Measurements from ENCODE around the gene MED16. TPM values are rescaled to one million over a fixed set of nuclear protein-coding genes. Genes with fewer than 3 reads are reported as not detected.

The MED16 gene
- total RNA-seq, 1 experiment from 2014 or later = 22.4 TPM

DNA sequence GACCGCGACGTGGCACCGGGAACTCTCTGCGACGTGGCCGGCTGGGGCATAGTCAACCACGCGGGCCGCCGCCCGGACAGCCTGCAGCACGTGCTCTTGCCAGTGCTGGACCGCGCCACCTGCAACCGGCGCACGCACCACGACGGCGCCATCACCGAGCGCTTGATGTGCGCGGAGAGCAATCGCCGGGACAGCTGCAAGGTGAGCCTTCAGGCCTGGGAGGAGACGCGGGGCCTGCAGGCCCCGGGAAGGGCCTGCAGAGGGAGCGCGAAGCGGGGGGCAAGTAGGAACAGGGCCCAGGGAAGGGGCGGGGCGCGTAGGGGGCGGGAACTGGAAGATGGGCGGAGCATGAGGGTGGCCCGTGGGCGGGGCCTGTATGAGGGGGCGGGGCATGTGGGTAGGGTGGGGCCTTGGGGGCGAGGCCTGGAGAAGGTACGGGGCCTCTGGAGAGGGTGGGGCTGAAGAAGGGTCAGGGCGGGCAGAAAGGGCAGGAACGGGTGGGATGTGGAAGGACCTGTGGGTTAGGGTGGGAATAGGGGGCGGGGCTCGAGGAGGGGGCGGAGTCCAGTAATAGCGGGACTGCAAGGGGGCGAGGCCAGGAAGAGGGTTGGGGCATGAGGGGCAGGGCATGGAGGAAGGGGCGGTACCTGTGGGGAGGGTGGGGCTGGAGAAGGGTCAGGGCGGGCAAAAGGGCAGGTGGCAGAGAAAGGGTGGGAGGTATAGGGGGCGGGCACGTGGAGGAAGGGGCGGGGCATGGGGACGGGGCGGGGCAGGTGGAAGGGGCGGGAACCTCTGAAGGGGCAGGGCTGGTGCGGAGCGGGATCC is 31.0 kb downstream of the MED16 start:
- peaks cover 16% of the 10 kb centered on the region for H3K36me3 Mint-ChIP-seq (ENCODE audit: insufficient read depth, unreplicated experiment)
- no TSS peak for BruUV-seq (replicated peaks)
- TF ChIP-seq, protein P1, sequence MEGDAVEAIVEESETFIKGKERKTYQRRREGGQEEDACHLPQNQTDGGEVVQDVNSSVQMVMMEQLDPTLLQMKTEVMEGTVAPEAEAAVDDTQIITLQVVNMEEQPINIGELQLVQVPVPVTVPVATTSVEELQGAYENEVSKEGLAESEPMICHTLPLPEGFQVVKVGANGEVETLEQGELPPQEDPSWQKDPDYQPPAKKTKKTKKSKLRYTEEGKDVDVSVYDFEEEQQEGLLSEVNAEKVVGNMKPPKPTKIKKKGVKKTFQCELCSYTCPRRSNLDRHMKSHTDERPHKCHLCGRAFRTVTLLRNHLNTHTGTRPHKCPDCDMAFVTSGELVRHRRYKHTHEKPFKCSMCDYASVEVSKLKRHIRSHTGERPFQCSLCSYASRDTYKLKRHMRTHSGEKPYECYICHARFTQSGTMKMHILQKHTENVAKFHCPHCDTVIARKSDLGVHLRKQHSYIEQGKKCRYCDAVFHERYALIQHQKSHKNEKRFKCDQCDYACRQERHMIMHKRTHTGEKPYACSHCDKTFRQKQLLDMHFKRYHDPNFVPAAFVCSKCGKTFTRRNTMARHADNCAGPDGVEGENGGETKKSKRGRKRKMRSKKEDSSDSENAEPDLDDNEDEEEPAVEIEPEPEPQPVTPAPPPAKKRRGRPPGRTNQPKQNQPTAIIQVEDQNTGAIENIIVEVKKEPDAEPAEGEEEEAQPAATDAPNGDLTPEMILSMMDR (IDR thresholded peaks at IDR 0.05; ENCODE audit: unreplicated experiment) = no peak
- H3K4me1 Mint-ChIP-seq (ENCODE audit: low read depth, unreplicated experiment) = no peaks in the 10 kb centered on the region
- no peak overlapping the region for H3K27ac Mint-ChIP-seq (ENCODE audit: unreplicated experiment)
- CTCF ChIA-PET = no interaction called here
- no peak overlapping the region for H3K4me3 Mint-ChIP-seq (ENCODE audit: low read depth, unreplicated experiment)
- no peak for DNase-seq
- no peaks in the 10 kb centered on the region for H3K9me3 Mint-ChIP-seq (ENCODE audit: low read depth, unreplicated experiment)
- intact Hi-C loops (cut with micrococcal nuclease; ENCODE audit: unreplicated experiment) = no loop called here
- H3K27me3 Mint-ChIP-seq (ENCODE audit: unreplicated experiment) = no peaks in the 10 kb centered on the region

DNA sequence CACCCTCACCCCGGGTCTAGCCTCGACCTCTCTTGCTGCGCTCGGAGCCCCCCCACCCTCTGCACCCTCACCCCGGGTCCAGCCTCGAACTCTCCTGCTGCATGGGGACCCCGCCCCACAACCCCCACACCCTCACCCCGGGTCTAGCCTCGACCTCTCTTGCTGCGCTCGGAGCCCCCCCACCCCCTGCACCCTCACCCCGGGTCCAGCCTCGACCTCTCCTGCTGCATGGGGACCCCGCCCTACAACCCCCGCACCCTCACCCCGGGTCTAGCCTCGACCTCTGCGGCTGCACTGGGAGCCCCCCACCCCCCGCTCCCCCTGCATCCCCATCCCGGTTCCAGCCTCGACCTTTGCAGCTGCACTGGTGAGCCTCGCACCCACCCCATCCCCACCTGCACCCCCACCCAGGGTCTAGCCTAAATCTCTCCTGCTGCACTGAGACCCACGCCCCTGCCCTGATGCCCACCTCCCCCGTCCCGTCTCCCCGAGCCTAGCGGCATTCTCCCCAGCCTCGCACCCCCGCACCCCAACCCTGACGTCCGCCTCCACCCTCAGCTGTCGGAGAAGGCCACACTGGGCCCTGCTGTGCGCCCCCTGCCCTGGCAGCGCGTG is 31.7 kb downstream of the MED16 start:
- Mint-ChIP-seq H3K27me3 (ENCODE audit: unreplicated experiment) (no peaks in the 10 kb centered on the region), H3K27ac (ENCODE audit: unreplicated experiment) (no peak overlapping the region), H3K9me3 (ENCODE audit: low read depth, unreplicated experiment) (no peaks in the 10 kb centered on the region), H3K4me3 (ENCODE audit: low read depth, unreplicated experiment) (peak overlapping the region; percentile 52), H3K4me1 (ENCODE audit: low read depth, unreplicated experiment) (no peaks in the 10 kb centered on the region), H3K36me3 (ENCODE audit: insufficient read depth, unreplicated experiment) (peaks cover 16% of the 10 kb centered on the region)
- DNase-seq = no peak
- no TSS peak for BruUV-seq (replicated peaks)
- TF ChIP-seq, protein P1 (IDR thresholded peaks at IDR 0.05; ENCODE audit: unreplicated experiment) = no peak
- CTCF ChIA-PET = no interaction called here
- intact Hi-C loops (cut with micrococcal nuclease; ENCODE audit: unreplicated experiment) = no loop called here

DNA sequence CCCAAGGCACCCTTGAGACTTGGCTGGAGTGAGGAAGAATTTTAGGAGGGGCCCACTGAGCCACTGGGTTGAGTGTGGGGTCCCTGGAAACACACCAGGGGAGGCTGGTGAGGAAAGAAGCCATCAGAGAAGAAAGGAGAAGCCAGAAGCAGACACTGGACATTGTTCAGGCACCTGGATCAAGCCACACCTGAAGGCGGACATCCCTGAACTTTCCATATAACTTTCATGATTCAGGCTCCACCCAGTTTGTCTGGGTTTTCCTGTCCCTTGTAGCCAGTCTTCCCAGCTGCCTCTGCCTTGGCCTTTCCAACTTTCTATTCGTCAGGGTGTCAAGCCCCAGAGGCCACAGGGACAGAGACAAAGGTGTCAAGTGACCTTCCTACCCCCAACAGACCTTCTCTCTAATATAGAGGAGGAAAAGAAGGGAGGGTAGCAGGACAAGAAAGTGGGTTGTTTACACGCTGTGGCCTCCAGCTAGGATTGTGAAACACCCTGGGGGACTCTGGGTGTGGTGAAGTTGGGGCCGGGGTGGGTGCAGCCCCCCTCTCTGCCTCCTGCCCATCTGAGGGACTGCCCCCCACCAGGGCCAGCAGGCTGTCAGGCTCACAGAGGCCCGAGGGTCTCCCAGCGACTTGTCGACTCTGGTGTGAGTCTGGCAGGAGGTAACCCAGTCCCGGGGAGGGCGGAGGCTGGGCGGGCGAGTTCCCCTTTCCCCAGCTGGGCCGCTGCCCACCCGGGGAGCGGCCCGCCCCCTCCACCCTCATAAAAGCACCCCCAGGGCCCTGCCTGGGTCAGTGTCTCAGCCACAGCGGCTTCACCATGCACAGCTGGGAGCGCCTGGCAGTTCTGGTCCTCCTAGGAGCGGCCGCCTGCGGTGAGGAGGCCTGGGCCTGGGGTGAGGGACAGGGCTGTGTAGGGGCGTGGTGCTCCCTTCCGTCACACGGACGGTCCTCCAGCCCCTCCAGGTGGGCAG is 33.8 kb downstream of the MED16 start, which contains the start of gene CFD:
TSS of gene CFD (plus strand) at position 797 of the 976 bp plus-strand sequence. CDS start at position 823, 26 bp downstream.
- H3K27me3 Mint-ChIP-seq (ENCODE audit: unreplicated experiment) = no peaks in the 10 kb centered on the region
- H3K4me3 Mint-ChIP-seq (ENCODE audit: low read depth, unreplicated experiment) = peak within 1 kb of the TSS; percentile 52
- TF ChIP-seq, protein P1 (IDR thresholded peaks at IDR 0.05; ENCODE audit: unreplicated experiment) = no peak
- CTCF ChIA-PET = interaction anchor here (0.6 kb wide), 1 partner anchor 9 kb away, joined by 4 read pairs; no protein-coding TSS in a partner anchor
- intact Hi-C loops (cut with micrococcal nuclease; ENCODE audit: unreplicated experiment) = no loop called here
- H3K9me3 Mint-ChIP-seq (ENCODE audit: low read depth, unreplicated experiment) = no peaks in the 10 kb centered on the region
- no peaks in the 10 kb centered on the region for H3K4me1 Mint-ChIP-seq (ENCODE audit: low read depth, unreplicated experiment)
- no TSS peak for BruUV-seq (replicated peaks)
- no peak for DNase-seq
- peaks cover 8% of the 10 kb centered on the region for H3K36me3 Mint-ChIP-seq (ENCODE audit: insufficient read depth, unreplicated experiment)
- no peak within 1 kb of the TSS for H3K27ac Mint-ChIP-seq (ENCODE audit: unreplicated experiment)

DNA sequence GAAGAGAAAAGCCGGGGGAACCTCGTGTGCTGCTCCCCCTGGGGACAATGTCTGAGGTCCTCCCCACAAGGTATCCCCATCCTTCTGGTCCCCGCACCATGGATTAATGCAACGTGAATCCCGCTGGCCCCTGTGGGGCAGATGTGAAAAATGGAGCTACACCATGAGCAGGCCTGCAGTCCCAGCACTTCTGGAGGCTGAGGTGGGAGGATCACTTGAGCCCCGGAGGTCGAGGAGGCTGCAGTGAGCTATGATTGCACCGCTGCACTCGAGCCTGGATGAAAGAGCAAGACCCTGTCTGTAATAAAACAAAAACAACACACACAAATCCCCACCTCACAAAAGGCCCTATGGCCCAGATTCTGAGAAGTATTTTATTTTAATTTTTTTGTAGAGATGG is 34.7 kb downstream of the MED16 start:
- CTCF ChIA-PET = no interaction called here
- BruUV-seq (replicated peaks) = no TSS peak
- Mint-ChIP-seq H3K9me3 (ENCODE audit: low read depth, unreplicated experiment) (no peaks in the 10 kb centered on the region), H3K27ac (ENCODE audit: unreplicated experiment) (no peak overlapping the region), H3K27me3 (ENCODE audit: unreplicated experiment) (no peaks in the 10 kb centered on the region), H3K4me3 (ENCODE audit: low read depth, unreplicated experiment) (no peak overlapping the region), H3K36me3 (ENCODE audit: insufficient read depth, unreplicated experiment) (peaks cover 8% of the 10 kb centered on the region), H3K4me1 (ENCODE audit: low read depth, unreplicated experiment) (no peaks in the 10 kb centered on the region)
- TF ChIP-seq, protein P1 (IDR thresholded peaks at IDR 0.05; ENCODE audit: unreplicated experiment) = no peak
- no peak for DNase-seq
- intact Hi-C loops (cut with micrococcal nuclease; ENCODE audit: unreplicated experiment) = no loop called here

All from Calu3 (cell line).